GM12872 (cell line): ENCODE results near the gene NUP62.
"Not testable (repeated sequence)": the region's sequence is repeated elsewhere in the genome, so short reads cannot be mapped to it uniquely, and the experiment has no call there.

Experiments used
- CTCF ChIP-seq: IDR thresholded peaks from 3 replicates; pipeline ENCODE4 v1.5.1; 2011; ENCODE audit warnings: low read depth, mild to moderate bottlenecking, low read length, moderate library complexity; ENCODE audit not compliant: insufficient read depth

NUP62 gene

GRCh38 chr19:49972841-49973240 is 43.5 kb upstream of the NUP62 start:
- TF ChIP-seq CTCF: no peak

DNA sequence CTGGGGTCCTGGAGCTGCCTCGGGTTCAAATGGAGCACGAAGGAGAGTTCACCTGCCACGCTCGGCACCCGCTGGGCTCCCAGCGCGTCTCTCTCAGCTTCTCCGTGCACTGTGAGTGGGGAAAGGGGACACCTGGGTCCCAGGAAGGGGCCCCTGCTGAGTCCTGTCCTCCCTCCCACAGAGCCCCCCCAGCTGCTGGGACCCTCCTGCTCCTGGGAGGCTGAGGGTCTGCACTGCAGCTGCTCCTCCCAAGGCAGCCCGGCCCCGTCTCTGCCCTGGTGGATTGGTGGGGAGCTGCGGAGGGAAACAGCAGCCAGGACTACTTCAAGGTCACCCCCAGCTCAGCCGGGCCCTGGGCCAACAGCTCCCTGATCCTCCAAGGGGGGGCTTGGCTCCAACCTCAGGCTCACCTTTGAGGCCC is 42.7 kb upstream of the NUP62 start:
- no peak for TF ChIP-seq CTCF

GRCh38 chr19:49968279-49968922 is 39.1 kb upstream of the NUP62 start:
- TF ChIP-seq CTCF: no peak

GRCh38 chr19:49960980-49961379 is 31.7 kb upstream of the NUP62 start, which contains the start of gene SIGLEC11:
Gene SIGLEC11, minus strand, starts transcription at chr19:49961172. Its CDS starts 91 bp downstream, at chr19:49961081.
- not testable (repeated sequence) for TF ChIP-seq CTCF

GRCh38 chr19:49957262-49957915 is 28.1 kb upstream of the NUP62 start:
- no peak for TF ChIP-seq CTCF

GRCh38 chr19:49956115-49956495 is 26.8 kb upstream of the NUP62 start:
- TF ChIP-seq CTCF: no peak

DNA sequence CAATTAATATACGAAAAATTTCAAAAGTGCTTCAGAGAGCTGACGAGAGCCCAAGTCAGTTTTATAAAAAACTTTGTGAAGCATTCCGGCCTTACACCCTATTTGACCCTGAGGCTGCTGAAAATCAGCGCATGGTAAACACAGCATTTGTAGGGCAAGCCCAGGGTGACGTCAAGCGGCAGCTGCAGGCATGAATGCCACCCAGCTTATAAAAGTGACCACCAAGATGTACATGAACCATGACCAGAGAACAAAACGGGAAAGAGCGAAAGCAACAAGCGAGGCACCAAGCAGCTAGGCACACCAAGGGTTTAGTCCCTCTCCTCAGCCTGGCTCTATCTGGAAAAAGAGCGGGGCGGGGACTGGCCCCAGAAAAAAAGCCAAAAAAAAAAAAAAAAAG is 25.6 kb upstream of the NUP62 start:
- TF ChIP-seq CTCF: no peak
